ENCODE measurements around the gene ZNF579.

The ZNF579 gene

GRCh38 chr19:55611300-55611982 is 30.8 kb upstream of the ZNF579 start:
- DNase-seq = no peak

GRCh38 chr19:55609326-55609725 is 28.7 kb upstream of the ZNF579 start:
- DNase-seq = no peak

- no peak for DNase-seq
These were observed 26.2 kb upstream of the ZNF579 start for GRCh38 chr19:55606817-55607216.

GRCh38 chr19:55606471-55606787 is 25.8 kb upstream of the ZNF579 start:
- no peak for DNase-seq

GRCh38 chr19:55605637-55606470 is 25.2 kb upstream of the ZNF579 start, which contains the start of gene ZNF865:
Gene ZNF865 (plus strand): TSS chr19:55605647. CDS start chr19:55613619, 7,972 bp downstream.
- peak; percentile 82 for DNase-seq

- DNase-seq = peak; percentile 97
These were observed 24.6 kb upstream of the ZNF579 start for GRCh38 chr19:55605207-55605636.

GRCh38 chr19:55603581-55604292 is 23.1 kb upstream of the ZNF579 start:
- no peak for DNase-seq

GRCh38 chr19:55603115-55603514 is 22.5 kb upstream of the ZNF579 start:
- DNase-seq = no peak

GRCh38 chr19:55602104-55603001 is 21.7 kb upstream of the ZNF579 start:
- no peak for DNase-seq

GRCh38 chr19:55601084-55601483 is 20.4 kb upstream of the ZNF579 start:
- DNase-seq = no peak

GRCh38 chr19:55600662-55601028 is 20.0 kb upstream of the ZNF579 start:
- no peak for DNase-seq

- DNase-seq = peak; percentile 97
These were observed 19.4 kb upstream of the ZNF579 start, which contains the start of gene ZNF524 for GRCh38 chr19:55599842-55600661. Gene ZNF524 (plus strand): TSS chr19:55600288. CDS start chr19:55602113, 1,825 bp downstream.

- peak; percentile 98 for DNase-seq
These were observed 18.8 kb upstream of the ZNF579 start, which contains the start of gene FIZ1 for GRCh38 chr19:55599468-55599841. Gene FIZ1 (minus strand): TSS chr19:55599517. CDS start chr19:55597865, 1,652 bp downstream.

GRCh38 chr19:55598719-55599467 is 18.2 kb upstream of the ZNF579 start:
- DNase-seq = peak; percentile 93

GRCh38 chr19:55598034-55598433 is 17.4 kb upstream of the ZNF579 start:
- no peak for DNase-seq

GRCh38 chr19:55597501-55597921 is 16.9 kb upstream of the ZNF579 start:
- DNase-seq = no peak

GRCh38 chr19:55596304-55596703 is 15.7 kb upstream of the ZNF579 start:
- no peak for DNase-seq

- DNase-seq = no peak
These were observed 14.4 kb upstream of the ZNF579 start for GRCh38 chr19:55594996-55595545.

GRCh38 chr19:55593096-55593772 is 12.6 kb upstream of the ZNF579 start:
- DNase-seq = no peak

All from NCI-H2171 treated with DMSO at 0.1 percent for 48 hours (cell line).